Left lung (tissue), 10 donors: ENCODE data around the gene RASGRF2. TPM values are rescaled to one million over a fixed set of nuclear protein-coding genes. Genes with fewer than 3 reads are reported as not detected.

Source experiments
- ATAC-seq: fragments of 200-7000 bp; cut with Tn5 transposase; one replicate; pipeline ENCODE4 v1.9.1; 2020; ENCODE audit warnings: moderate library complexity
- DNase-seq, 4 donors: peaks; one replicate each; pipeline ENCODE4 v3.0.0-alpha.2; 2013 to 2020
- H3K27ac ChIP-seq, 2 donors: fragments of 200-600 bp; sonication (generic) in 1 of 2; one replicate each; pipeline versions ENCODE4 v1.5.0 to v1.8.0; 2020 to 2021
- H3K27me3 ChIP-seq, 2 donors: fragments of 200-600 bp; sonication (generic) in 1 of 2; one replicate each; pipeline versions ENCODE4 v1.5.0 to v1.8.0; 2020 to 2021
- H3K36me3 ChIP-seq, 2 donors: fragments of 200-600 bp; sonication (generic) in 1 of 2; one replicate each; pipeline versions ENCODE4 v1.5.0 to v1.8.0; 2020 to 2021
- H3K4me1 ChIP-seq, 2 donors: fragments of 200-600 bp; one replicate each; pipeline ENCODE4 v1.8.0; 2021
- H3K4me3 ChIP-seq, 2 donors: fragments of 200-600 bp; sonication (generic) in 1 of 2; one replicate each; pipeline versions ENCODE4 v1.5.0 to v1.8.0; 2020 to 2021; ENCODE audit warnings: mild to moderate bottlenecking in 1 of 2
- H3K9me3 ChIP-seq, 2 donors: fragments of 200-600 bp; sonication (generic) in 1 of 2; one replicate each; pipeline versions ENCODE4 v1.5.0 to v1.8.0; 2020 to 2021
- intact Hi-C, 2 donors: fragments of 100-400 bp; cut with DNase I; formaldehyde crosslinking; loops; one replicate each; pipeline versions ENCODE4 v1.11.2 to v1.14.2; 2022
- polyA plus RNA-seq, 6 donors: library from polyadenylated mRNA; unstranded; fragments of 120-200 nt; gene quantifications; one replicate each; pipeline ENCODE4 v1.2.1, GENCODE V29; 2013; ENCODE audit not compliant: insufficient read length in 6 of 6
- total RNA-seq, 2 donors: library from RNA; stranded (reverse); fragmentation: NEBNext Ultra II Directional; extraction: Animal tissue kit (Norgen Biotek cat#: 25700); gene quantifications; one replicate each; pipeline ENCODE4 v1.2.1, GENCODE V29; 2021
- TF ChIP-seq, protein P1 (sequence below), 2 donors: fragments of 200-600 bp; sonication (generic) in 1 of 2; IDR thresholded peaks; one replicate each; pipeline versions ENCODE4 v1.5.0 to v1.8.0; 2021; ENCODE audit warnings: antibody characterized with exemption in 2 of 2
- donor health status: DM: no; HTN: yes; CAD: no.
- donor health status: DM: no; HTN: no; CAD: no.

RASGRF2 gene
- total and polyA plus RNA-seq, 8 donors: 1.3 to 7.5 (median 2.8) TPM

DNA sequence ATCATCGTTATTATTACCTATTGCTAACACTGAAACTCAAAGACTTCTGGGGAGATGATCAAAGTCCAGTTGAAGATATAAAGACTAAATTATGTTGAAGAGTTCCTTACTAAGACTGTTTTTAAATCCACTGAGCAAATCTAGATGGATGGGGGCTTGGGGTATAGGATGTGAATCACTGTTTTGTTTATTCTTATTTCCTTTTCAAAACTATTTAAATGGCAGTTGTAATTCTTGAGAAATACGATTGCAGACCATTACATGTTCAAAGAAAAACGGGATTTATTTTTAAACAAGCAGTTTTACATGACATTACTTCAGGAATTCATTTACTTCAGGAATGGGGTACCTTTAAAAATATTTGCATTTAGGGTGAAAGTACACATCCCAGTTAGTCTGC lies 4.3 kb downstream of the RASGRF2 start:
- Histone ChIP-seq H3K4me3 (no peak overlapping the region), H3K36me3 (no peaks in the 10 kb centered on the region), H3K27me3 (peaks cover 27 to 69% of the 10 kb centered on the region in 2 donors), H3K27ac (peak overlapping the region in 1 of 2 donors; percentile 16), H3K4me1 (peaks cover 6 to 17% of the 10 kb centered on the region in 2 donors), H3K9me3 (no peaks in the 10 kb centered on the region)
- intact Hi-C loops: no loop called here
- TF ChIP-seq, protein P1, sequence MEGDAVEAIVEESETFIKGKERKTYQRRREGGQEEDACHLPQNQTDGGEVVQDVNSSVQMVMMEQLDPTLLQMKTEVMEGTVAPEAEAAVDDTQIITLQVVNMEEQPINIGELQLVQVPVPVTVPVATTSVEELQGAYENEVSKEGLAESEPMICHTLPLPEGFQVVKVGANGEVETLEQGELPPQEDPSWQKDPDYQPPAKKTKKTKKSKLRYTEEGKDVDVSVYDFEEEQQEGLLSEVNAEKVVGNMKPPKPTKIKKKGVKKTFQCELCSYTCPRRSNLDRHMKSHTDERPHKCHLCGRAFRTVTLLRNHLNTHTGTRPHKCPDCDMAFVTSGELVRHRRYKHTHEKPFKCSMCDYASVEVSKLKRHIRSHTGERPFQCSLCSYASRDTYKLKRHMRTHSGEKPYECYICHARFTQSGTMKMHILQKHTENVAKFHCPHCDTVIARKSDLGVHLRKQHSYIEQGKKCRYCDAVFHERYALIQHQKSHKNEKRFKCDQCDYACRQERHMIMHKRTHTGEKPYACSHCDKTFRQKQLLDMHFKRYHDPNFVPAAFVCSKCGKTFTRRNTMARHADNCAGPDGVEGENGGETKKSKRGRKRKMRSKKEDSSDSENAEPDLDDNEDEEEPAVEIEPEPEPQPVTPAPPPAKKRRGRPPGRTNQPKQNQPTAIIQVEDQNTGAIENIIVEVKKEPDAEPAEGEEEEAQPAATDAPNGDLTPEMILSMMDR (IDR thresholded peaks at IDR 0.05): no peak
- DNase-seq (no peak), ATAC-seq (no peak)

DNA sequence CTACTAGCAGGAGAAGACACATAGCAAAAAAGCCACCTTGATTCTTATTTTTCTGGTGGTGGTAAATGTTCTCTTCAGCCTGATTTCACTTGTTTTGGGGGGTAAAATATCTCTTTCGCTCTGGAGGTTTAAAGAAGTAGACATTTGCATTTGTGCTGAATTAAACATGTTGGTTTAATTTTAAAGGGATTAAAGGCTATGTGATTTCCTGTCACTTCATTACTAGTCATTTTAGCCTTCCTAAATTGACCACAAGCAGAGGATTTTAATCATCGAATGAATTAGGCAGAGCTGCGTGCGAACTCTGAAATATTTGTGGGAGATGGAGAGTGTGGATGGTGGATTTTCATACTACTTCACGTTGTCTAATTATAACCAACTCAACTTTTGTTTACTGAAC lies 4.8 kb downstream of the RASGRF2 start:
- TF ChIP-seq, protein P1 (IDR thresholded peaks at IDR 0.05): no peak
- H3K36me3 ChIP-seq: no peaks in the 10 kb centered on the region
- no peak for ATAC-seq
- intact Hi-C loops: no loop called here
- no peak overlapping the region for H3K4me3 ChIP-seq
- H3K27ac ChIP-seq: peak overlapping the region in 1 of 2 donors; percentile 16
- DNase-seq: no peak
- H3K4me1 ChIP-seq: peaks cover 6 to 17% of the 10 kb centered on the region in 2 donors
- no peaks in the 10 kb centered on the region for H3K9me3 ChIP-seq
- peaks cover 23 to 65% of the 10 kb centered on the region in 2 donors for H3K27me3 ChIP-seq

DNA sequence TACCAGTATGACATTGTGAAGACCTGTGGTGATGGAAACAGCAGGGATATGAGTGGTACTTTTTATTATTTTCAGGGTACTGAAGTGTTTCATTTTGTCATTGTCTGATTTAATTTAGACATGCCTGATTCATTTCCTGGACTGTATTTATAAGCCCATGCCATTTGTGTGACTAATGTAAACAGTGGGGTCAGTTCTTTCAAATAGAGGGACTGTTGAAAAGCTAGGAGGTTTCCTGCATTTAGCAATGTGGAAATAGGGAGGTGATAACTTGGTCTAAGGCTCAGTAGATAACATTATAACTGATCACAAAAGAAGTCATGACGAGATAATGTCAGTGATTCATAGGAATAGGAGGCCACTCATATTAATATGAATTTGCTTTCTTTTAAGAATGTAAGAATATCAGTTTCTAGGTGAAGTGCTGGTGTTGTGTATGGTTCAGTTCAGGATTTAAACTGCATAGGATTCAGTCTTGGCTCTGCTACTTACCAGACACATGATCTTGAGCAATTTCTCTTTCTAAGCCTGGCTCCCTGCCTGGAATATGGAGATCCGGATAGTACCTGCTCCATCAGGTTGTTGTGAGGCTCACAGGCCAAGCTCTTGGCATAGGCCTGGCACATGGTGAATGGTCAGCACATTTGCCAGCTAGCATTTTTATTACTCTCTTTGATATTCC lies 7.5 kb downstream of the RASGRF2 start:
- H3K4me3 ChIP-seq: no peak overlapping the region
- H3K9me3 ChIP-seq: no peaks in the 10 kb centered on the region
- intact Hi-C loops: no loop called here
- H3K4me1 ChIP-seq: peaks cover 0 to 3% of the 10 kb centered on the region in 2 donors
- no peaks in the 10 kb centered on the region for H3K36me3 ChIP-seq
- ATAC-seq (peak; percentile 83), DNase-seq (peak in 2 of 4 donors; percentile 47 to 56)
- H3K27ac ChIP-seq: peak overlapping the region; percentile 14 to 15
- TF ChIP-seq, protein P1 (IDR thresholded peaks at IDR 0.05): no peak
- peaks cover 15 to 37% of the 10 kb centered on the region in 2 donors for H3K27me3 ChIP-seq

DNA sequence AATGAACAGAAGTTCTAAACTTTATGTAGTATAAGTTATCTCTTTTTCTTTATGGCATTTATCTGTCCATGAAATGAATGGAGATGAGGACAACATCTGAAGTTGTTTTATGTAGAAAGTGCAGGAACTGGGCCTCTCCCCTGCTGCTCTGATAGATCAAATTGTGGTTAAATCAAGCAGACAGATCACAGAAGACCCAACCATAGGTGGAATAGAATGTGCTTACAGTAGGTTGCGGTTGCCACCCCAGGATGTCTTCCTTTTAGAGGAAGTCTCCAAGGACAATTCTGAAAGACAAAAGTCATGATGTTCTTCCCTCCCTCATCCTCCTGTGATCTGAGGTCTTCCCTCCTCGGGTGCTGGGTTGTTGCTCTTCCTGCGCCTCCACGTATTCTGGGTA lies 12.9 kb downstream of the RASGRF2 start:
- ATAC-seq (no peak), DNase-seq (no peak)
- no peaks in the 10 kb centered on the region for H3K36me3 ChIP-seq
- H3K4me1 ChIP-seq: no peaks in the 10 kb centered on the region
- no peak overlapping the region for H3K27ac ChIP-seq
- TF ChIP-seq, protein P1 (IDR thresholded peaks at IDR 0.05): no peak
- intact Hi-C loops: no loop called here
- H3K27me3 ChIP-seq: no peaks in the 10 kb centered on the region
- no peaks in the 10 kb centered on the region for H3K9me3 ChIP-seq
- H3K4me3 ChIP-seq: no peak overlapping the region

DNA sequence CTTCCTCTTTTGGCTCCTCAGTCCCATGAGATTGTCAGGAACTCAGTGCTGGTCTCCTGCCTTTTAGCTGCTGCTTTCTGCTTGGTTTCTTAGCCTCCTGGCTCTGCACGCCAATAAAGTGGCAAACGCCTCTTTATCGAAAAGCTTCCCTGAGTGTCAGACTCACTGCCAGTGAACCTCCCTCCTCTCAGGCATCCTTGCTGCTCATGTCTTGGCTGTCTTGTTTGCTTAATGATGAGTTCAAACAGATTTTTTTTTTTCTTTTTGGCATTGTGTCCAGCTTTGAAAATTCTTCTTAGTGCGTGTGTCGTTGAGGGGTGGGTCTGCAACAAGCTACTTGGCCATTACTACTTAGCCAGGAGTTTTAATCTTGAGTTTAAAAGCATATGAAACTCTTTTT lies 14.9 kb downstream of the RASGRF2 start:
- intact Hi-C loops: no loop called here
- ATAC-seq (no peak), DNase-seq (peak in 1 of 4 donors; percentile 37)
- Histone ChIP-seq H3K27ac (no peak overlapping the region), H3K9me3 (no peaks in the 10 kb centered on the region), H3K4me3 (no peak overlapping the region), H3K36me3 (no peaks in the 10 kb centered on the region), H3K27me3 (no peaks in the 10 kb centered on the region), H3K4me1 (no peaks in the 10 kb centered on the region)
- TF ChIP-seq, protein P1 (IDR thresholded peaks at IDR 0.05): no peak
